ENCODE data around the gene TLR3. TPM values are rescaled to one million over a fixed set of nuclear protein-coding genes. Genes with fewer than 3 reads are reported as not detected.

The TLR3 gene
- total and polyA plus RNA-seq, 4 donors = 3.2 to 15.1 (median 10.2) TPM

- no peaks in the 10 kb centered on the region for H3K36me3 ChIP-seq (ENCODE audit: control insufficient read depth in 4 of 4, insufficient read depth in 4 of 4, low read length in 4 of 4)
- no peak for DNase-seq
Measured at GRCh38 chr4:186020793-186021407, 48.1 kb upstream of the TLR3 start.

GRCh38 chr4:186021461-186022167 lies 47.3 kb upstream of the TLR3 start:
- Histone ChIP-seq H3K27ac (ENCODE audit: low read depth in 1 of 2, low read length in 1 of 2) (no peak overlapping the region), H3K4me3 (no peak overlapping the region), H3K9me3 (ENCODE audit: control insufficient read depth in 4 of 4, insufficient read depth in 3 of 4, low read length in 3 of 4) (peaks cover 0 to 4% (median 0%) of the 10 kb centered on the region in 4 donors), H3K4me1 (ENCODE audit: control insufficient read depth in 5 of 5, insufficient read depth in 5 of 5, low read length in 5 of 5) (peaks cover 0 to 23% (median 4%) of the 10 kb centered on the region in 5 donors), H3K27me3 (ENCODE audit: control insufficient read depth in 3 of 3, insufficient read depth in 3 of 3, low read length in 2 of 3) (no peaks in the 10 kb centered on the region), H3K36me3 (ENCODE audit: control insufficient read depth in 4 of 4, insufficient read depth in 4 of 4, low read length in 4 of 4) (no peaks in the 10 kb centered on the region), H3K9ac (ENCODE audit: insufficient read depth in 1 of 2, low read length in 2 of 2) (peak overlapping the region in 1 of 2 donors; percentile 17)
- DNase-seq (peak; percentile 58 to 80 (median 79)), ATAC-seq (ENCODE audit: insufficient read depth, low FRiP score) (peak; percentile 49)
- TF ChIP-seq, protein P1, sequence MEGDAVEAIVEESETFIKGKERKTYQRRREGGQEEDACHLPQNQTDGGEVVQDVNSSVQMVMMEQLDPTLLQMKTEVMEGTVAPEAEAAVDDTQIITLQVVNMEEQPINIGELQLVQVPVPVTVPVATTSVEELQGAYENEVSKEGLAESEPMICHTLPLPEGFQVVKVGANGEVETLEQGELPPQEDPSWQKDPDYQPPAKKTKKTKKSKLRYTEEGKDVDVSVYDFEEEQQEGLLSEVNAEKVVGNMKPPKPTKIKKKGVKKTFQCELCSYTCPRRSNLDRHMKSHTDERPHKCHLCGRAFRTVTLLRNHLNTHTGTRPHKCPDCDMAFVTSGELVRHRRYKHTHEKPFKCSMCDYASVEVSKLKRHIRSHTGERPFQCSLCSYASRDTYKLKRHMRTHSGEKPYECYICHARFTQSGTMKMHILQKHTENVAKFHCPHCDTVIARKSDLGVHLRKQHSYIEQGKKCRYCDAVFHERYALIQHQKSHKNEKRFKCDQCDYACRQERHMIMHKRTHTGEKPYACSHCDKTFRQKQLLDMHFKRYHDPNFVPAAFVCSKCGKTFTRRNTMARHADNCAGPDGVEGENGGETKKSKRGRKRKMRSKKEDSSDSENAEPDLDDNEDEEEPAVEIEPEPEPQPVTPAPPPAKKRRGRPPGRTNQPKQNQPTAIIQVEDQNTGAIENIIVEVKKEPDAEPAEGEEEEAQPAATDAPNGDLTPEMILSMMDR (IDR thresholded peaks at IDR 0.05; ENCODE audit: control extremely low read depth, extremely low read depth) = peak; percentile 56
- 24% methylated on average over 11 of the region's 11 CpGs for WGBS, 2 donors

More at GRCh38 chr4:186020793-186021407, 48.1 kb upstream of the TLR3 start:
- Histone ChIP-seq H3K27ac (ENCODE audit: low read depth in 1 of 2, low read length in 1 of 2) (peak overlapping the region in 1 of 2 donors; percentile 13), H3K9me3 (ENCODE audit: control insufficient read depth in 4 of 4, insufficient read depth in 3 of 4, low read length in 3 of 4) (no peaks in the 10 kb centered on the region), H3K4me3 (no peak overlapping the region), H3K27me3 (ENCODE audit: control insufficient read depth in 3 of 3, insufficient read depth in 3 of 3, low read length in 2 of 3) (no peaks in the 10 kb centered on the region), H3K9ac (ENCODE audit: insufficient read depth in 1 of 2, low read length in 2 of 2) (no peak overlapping the region), H3K4me1 (ENCODE audit: control insufficient read depth in 5 of 5, insufficient read depth in 5 of 5, low read length in 5 of 5) (peaks cover 0 to 23% (median 7%) of the 10 kb centered on the region in 5 donors)
- WGBS, 2 donors = 83 to 89% methylated on average over 15 of the region's 15 CpGs
- TF ChIP-seq, protein P1 (IDR thresholded peaks at IDR 0.05; ENCODE audit: control extremely low read depth, extremely low read depth) = no peak
- ATAC-seq (ENCODE audit: insufficient read depth, low FRiP score) = no peak

DNA sequence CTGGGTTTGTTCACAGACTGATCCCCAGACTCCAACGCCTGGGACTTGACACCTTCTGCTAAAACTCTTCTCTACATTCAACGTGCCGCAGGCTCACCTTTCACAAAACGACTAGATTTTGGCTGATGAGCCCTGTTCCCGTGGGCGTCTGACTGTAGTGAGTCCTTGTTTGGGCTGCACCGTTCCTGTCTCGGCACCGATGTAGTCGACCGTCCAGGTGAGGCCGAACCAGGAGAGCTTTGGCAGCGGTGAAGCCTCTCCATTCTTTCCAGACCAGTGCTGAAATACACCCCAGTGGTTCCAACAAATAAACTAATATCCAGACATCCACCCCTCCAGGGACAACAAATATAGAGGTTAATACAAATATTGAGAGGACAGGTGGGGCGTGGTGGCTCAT lies 45.0 kb upstream of the TLR3 start:
- Histone ChIP-seq H3K9ac (ENCODE audit: insufficient read depth in 1 of 2, low read length in 2 of 2) (no peak overlapping the region), H3K4me3 (no peak overlapping the region), H3K27me3 (ENCODE audit: control insufficient read depth in 3 of 3, insufficient read depth in 3 of 3, low read length in 2 of 3) (no peaks in the 10 kb centered on the region), H3K4me1 (ENCODE audit: control insufficient read depth in 5 of 5, insufficient read depth in 5 of 5, low read length in 5 of 5) (peaks cover 0 to 26% (median 4%) of the 10 kb centered on the region in 5 donors), H3K36me3 (ENCODE audit: control insufficient read depth in 4 of 4, insufficient read depth in 4 of 4, low read length in 4 of 4) (no peaks in the 10 kb centered on the region), H3K27ac (ENCODE audit: low read depth in 1 of 2, low read length in 1 of 2) (no peak overlapping the region), H3K9me3 (ENCODE audit: control insufficient read depth in 4 of 4, insufficient read depth in 3 of 4, low read length in 3 of 4) (peaks cover 0 to 4% (median 0%) of the 10 kb centered on the region in 4 donors)
- WGBS, 2 donors = 88 to 89% methylated on average over 14 of the region's 14 CpGs
- ATAC-seq (ENCODE audit: insufficient read depth, low FRiP score) = no peak
- DNase-seq = no peak
- TF ChIP-seq, protein P1 (IDR thresholded peaks at IDR 0.05; ENCODE audit: control extremely low read depth, extremely low read depth) = no peak

All from lung (tissue), 12 donors.